HG03064 (cell line): ENCODE results near the gene ELAVL2.

Experiments
- ATAC-seq: cut with Tn5 transposase; IDR thresholded peaks from one replicate; pipeline ENCODE4 v1.9.1; 2021; ENCODE audit warnings: low read depth; ENCODE audit not compliant: unreplicated experiment

Gene ELAVL2

DNA sequence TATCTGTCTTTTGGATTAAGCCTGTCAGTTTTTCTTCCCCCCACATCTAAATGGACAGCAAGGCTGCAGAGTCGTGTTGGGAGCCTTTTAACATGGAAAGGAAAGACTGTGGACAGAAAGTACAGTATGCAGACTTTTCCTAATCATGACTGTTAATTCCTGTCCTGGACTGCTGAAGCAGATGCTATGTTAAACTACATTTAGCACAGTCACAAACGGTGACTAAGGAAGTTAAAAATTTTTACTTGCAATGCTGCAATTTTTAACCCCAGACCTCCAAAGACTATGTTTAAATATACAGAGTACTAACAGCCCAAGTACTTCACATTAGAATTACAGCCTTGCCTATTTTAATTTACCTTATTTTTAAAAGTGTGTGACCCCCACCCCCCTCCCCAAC lies 51.8 kb downstream of the ELAVL2 start:
- ATAC-seq: no peak

GRCh38 chr9:23772385-23772783 lies 53.7 kb downstream of the ELAVL2 start:
- ATAC-seq: no peak

DNA sequence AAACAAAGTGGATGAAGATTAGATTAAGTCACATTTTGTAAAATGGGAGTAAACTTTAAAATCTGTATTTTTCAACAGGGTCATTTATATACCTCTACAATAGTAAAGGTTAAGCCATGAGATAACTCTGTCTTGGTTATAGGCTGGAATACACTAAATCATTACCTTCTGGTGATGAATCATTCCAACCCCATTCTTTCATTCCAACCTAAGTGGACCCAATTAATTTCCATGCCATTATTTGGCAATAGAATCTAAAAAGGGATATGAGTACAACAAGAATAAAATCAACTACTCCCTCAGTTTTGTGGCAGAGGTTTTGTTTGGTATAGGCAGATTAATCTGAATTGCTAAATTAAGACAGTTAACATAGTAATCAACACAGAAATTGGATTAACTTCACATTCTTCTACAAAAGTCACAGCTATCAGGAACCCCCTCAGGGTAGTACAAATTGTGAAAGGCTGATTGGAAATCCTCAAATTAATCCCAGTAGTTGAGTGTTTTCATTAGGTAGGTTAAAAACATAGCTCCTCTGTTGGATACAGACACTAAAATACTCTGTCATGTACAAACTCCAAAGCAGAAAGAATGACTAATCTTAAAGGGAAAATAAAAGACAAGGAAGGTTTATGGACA lies 54.2 kb downstream of the ELAVL2 start:
- ATAC-seq: no peak

- no peak for ATAC-seq
Observed at GRCh38 chr9:23769307-23769935, 56.6 kb downstream of the ELAVL2 start.

DNA sequence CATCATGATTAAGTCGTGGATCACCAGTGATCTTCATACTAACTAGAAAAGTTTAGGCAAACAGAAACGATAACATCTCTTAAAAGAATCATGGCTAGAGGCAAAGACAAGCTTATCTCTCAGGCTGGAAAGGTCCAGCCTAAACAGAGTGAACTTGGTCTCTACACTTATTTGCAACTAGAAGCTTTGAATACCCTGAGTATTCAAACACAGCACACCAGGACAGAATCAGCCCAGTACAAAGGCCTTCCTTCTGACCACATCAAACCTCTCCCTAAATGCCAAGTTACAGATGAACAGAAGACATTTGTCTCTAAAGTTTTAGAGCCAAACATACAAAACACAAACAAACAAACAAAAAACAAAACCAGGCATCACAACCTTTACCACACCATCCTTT lies 57.2 kb downstream of the ELAVL2 start:
- ATAC-seq: no peak

DNA sequence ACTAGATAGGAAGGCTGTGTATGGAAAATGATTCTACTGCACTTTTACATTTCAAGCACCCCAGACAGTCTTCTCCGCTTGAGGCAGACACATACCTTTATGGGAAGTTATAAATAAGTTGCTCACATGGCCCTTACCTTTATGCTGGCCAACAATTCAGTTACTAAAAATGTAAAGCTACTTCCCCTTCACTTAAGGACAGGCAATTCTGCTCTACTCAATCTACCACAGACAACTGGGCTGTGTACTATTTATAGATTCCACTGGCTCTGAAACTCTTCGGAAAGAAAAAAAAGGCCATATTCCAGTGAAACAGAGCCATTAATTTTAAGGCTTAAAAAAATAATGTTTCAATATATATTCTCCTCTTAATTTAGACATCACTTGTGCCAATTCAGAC lies 59.4 kb downstream of the ELAVL2 start:
- no peak for ATAC-seq

DNA sequence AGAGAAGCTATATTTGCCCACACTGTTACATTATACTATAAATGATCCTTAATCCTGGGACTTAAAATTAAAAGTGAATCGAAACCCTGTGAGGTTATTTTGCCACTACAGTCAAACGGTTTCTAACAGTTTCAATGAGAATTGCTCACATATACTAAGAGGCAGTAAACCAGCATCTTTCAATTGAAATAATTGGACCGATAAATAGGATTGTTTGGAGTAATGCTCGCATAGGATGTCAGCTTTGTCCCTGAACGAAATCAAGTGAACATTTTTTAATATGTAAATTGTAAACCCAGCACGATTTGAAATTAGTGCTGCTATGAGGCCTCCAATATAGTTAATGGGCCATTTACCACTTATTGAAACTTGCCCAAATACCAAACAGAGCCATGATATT lies 60.5 kb downstream of the ELAVL2 start:
- ATAC-seq: no peak

DNA sequence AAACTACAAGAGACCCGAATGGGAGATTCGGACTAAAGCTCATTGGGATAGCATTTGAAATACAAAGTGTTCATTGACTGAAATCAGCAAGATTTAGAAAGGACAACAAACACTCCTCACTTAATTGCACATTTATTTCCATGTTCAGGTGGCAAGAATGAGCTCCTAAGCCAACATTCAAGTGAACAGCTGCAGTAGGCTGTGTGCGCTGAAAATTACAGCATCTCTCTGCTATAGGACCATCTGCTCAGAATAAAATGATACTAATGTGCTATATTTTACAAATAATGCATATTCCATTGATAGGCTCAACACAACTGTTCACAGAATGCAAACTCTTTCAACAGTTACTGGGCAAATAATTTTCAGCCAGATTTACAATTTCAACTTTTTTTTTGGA lies 61.8 kb downstream of the ELAVL2 start:
- no peak for ATAC-seq

DNA sequence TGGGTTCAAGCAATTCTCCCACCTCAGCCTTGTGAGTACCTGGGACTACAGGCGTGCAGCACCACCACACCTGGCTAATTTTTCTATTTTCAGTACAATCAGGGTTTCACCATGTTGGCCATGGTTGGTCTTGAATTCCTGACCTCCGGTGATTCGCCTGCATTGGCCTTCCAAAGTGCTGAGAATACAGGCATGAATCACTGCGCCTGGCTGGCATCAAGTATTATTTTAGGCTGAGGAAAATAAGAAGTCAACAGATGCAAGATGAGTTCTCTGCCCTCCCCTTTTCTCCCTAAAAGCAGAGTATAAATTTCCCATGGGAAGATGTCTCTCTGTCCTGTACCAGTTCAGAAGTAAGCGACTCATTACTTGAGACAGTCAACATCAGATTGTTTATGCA lies 71.5 kb downstream of the ELAVL2 start:
- no peak for ATAC-seq

- no peak for ATAC-seq
Observed at GRCh38 chr9:23752859-23753258, 73.2 kb downstream of the ELAVL2 start.

GRCh38 chr9:23751633-23752032 lies 74.4 kb downstream of the ELAVL2 start:
- ATAC-seq: no peak

- no peak for ATAC-seq
Observed at GRCh38 chr9:23750808-23751207, 75.2 kb downstream of the ELAVL2 start.

DNA sequence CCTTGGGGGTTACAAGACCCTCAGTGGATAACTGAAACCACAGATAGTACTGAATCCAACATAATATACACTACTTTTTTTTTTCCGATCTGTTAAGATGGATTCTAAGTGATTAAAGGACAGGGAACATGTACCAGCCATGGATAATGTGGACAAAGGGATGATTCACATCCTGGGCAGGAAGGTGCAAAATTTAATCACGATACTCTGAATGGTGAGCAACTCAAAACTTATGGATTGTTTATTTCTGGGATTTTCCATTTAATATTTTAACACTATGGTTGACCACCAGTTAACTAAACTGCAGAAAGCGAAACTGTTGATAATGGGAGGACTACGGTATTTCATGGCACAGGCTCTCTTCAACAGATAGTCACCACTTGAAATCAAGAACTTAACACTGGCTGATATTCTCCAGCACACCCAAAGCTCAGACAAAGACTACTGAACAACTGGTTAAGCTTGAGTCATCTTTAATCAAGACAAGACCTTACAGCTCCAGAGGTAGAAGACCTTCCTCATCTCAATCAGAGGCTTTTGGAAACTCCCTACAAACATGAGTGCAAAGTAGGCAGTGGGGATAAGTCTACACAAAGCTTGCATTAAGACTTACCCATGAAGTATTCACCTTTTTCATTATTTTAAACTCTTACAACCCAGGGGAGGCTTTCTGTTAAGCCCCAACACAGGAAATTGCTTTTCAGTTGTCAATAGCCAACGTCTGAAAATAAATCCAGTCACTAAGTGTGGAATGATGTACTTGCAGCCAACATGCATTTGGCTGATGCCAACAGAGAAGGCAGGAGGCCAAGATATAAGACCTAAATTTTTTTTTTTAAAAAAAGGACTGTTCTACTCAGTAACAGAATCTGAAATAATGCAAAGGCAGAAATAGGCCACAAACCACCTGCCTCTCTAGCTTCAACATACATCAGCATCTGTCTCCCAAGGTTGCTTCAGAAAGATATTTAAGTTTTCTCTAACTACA lies 78.7 kb downstream of the ELAVL2 start:
- ATAC-seq: no peak

DNA sequence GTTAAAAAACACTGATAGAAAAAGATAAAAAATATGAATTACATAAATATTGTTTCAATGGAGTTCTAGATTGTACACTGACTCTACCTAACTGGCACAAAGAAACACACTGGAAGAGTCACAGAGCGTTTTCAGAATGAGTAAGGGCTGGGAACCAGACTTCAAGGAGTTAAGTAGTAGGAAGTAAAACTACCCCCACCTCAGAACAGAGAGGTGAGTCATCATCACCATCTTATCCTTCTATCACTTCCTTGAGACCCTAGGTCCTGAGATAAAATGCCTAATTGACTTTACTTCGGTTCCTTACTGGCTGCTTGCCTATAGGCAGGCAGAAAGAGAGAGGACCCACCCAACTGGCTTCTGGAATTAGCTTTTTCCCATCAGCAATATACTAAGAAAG lies 79.7 kb downstream of the ELAVL2 start:
- no peak for ATAC-seq

- ATAC-seq: no peak
Observed at GRCh38 chr9:23743036-23743435, 83.0 kb downstream of the ELAVL2 start.

GRCh38 chr9:23741351-23741750 lies 84.7 kb downstream of the ELAVL2 start:
- ATAC-seq: no peak

GRCh38 chr9:23740531-23740930 lies 85.5 kb downstream of the ELAVL2 start:
- ATAC-seq: no peak

DNA sequence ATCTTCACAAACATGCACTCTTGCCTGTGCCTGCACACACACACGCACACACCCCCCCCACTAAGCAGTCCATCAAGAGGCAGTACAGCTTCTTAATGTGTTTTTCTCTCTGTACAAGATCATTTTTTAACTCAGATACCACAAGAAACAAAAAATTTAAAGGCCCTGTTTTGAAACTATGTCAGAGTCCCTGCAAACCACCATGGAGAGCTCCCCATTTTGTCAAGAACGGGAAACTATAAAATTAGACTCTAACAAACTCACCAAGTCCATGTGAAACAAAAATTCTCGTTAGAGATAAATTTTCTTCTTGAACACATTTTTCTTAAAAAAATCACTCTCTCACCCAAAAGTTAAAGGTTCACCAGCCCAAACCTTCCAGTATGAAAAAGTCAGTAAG lies 86.3 kb downstream of the ELAVL2 start:
- no peak for ATAC-seq

GRCh38 chr9:23736293-23736692 lies 89.7 kb downstream of the ELAVL2 start:
- ATAC-seq: no peak

- no peak for ATAC-seq
Observed at GRCh38 chr9:23733495-23734078, 92.5 kb downstream of the ELAVL2 start.

GRCh38 chr9:23731353-23731752 lies 94.7 kb downstream of the ELAVL2 start:
- no peak for ATAC-seq
